Myocyte (in vitro differentiated cells): Measurements from ENCODE around the gene LRCH4. TPM values are rescaled to one million over a fixed set of nuclear protein-coding genes. Genes with fewer than 3 reads are reported as not detected.

ENCODE experiments used
- total RNA-seq: library from RNA; depleted of rRNA; stranded (reverse); fragments of >200 nt; gene quantifications from 2 replicates; pipeline ENCODE4 v1.2.3, GENCODE V29; 2014

LRCH4 gene
- total RNA-seq, 1 donor from 2014 or later: 63.1 TPM

Other genes starting within 250 kb of the LRCH4 start
- gene PILRB, start 228.0 kb downstream of the LRCH4 start, total RNA-seq: 10.7 and 11.0 TPM in 2 replicates
- gene PILRA, start 212.6 kb downstream of the LRCH4 start, total RNA-seq: 0.51 TPM in 1 of 2 replicates, not detected in the other
- gene ZCWPW1, start 157.4 kb downstream of the LRCH4 start, total RNA-seq: 4.9 and 8.3 TPM in 2 replicates
- 38.1 and 41.3 TPM in 2 replicates for gene MEPCE, start 156.3 kb downstream of the LRCH4 start, total RNA-seq
- 42.2 and 44.3 TPM in 2 replicates for gene PPP1R35, start 149.6 kb downstream of the LRCH4 start, total RNA-seq
- 0.31 and 0.48 TPM in 2 replicates for gene SPACDR, start 121.9 kb downstream of the LRCH4 start, total RNA-seq
- 32.9 and 34.6 TPM in 2 replicates for gene TSC22D4, start 106.9 kb downstream of the LRCH4 start, total RNA-seq
- 0.05 TPM in 1 of 2 replicates, not detected in the other for gene NYAP1, start 102.2 kb downstream of the LRCH4 start, total RNA-seq
- gene AGFG2, start 46.9 kb downstream of the LRCH4 start, total RNA-seq: 10.5 and 11.7 TPM in 2 replicates
- 0.21 TPM in 1 of 2 replicates, not detected in the other for gene SAP25, start 12.2 kb downstream of the LRCH4 start, total RNA-seq
- gene FBXO24, start 199 bp upstream of the LRCH4 start, total RNA-seq: 0.21 and 1.2 TPM in 2 replicates
- gene PCOLCE, start 16.2 kb upstream of the LRCH4 start, total RNA-seq: 14.1 and 16.6 TPM in 2 replicates
- 8.1 and 10.9 TPM in 2 replicates for gene MOSPD3, start 26.4 kb upstream of the LRCH4 start, total RNA-seq
- gene TFR2, start 55.4 kb upstream of the LRCH4 start, total RNA-seq: not detected in 2 replicates
- gene ACTL6B, start 70.3 kb upstream of the LRCH4 start, total RNA-seq: not detected in 2 replicates
- gene GNB2, start 87.6 kb upstream of the LRCH4 start, total RNA-seq: 96.5 and 115 TPM in 2 replicates
- 25.8 and 30.4 TPM in 2 replicates for gene GIGYF1, start 108.1 kb upstream of the LRCH4 start, total RNA-seq
- 36.2 and 46.9 TPM in 2 replicates for gene POP7, start 120.0 kb upstream of the LRCH4 start, total RNA-seq
- 0.16 and 0.88 TPM in 2 replicates for gene EPO, start 134.3 kb upstream of the LRCH4 start, total RNA-seq
- 0.05 TPM in 1 of 2 replicates, not detected in the other for gene ZAN, start 147.5 kb upstream of the LRCH4 start, total RNA-seq
- gene EPHB4, start 241.4 kb upstream of the LRCH4 start, total RNA-seq: 63.7 and 84.1 TPM in 2 replicates